B cell (primary cell): ENCODE data around the gene AGTRAP. TPM values are rescaled to one million over a fixed set of nuclear protein-coding genes. Genes with fewer than 3 reads are reported as not detected.

Source experiments
- ATAC-seq: fragments of 200-7000 bp; cut with Tn5 transposase; one replicate; pipeline ENCODE4 v1.10.0; 2021; ENCODE audit warnings: low read depth, mild to moderate bottlenecking, moderate number of reproducible peaks, moderate library complexity
- CTCF ChIA-PET: fragments of 350-600 bp; sonication (Branson Sonifier 250); formaldehyde crosslinking; loops from one replicate; lab custom pipeline; 2021; ENCODE audit warnings: antibody characterized with exemption, inconsistent platforms; lab: Charles Lee
- POLR2A ChIA-PET: fragments of 350-600 bp; sonication (Branson Sonifier 250); formaldehyde crosslinking; loops from one replicate; lab custom pipeline; 2021; ENCODE audit warnings: antibody characterized with exemption; lab: Charles Lee
- DNase-seq: peaks from one replicate; pipeline ENCODE4 v3.0.0; 2013
- H2AFZ ChIP-seq: 2 replicates; pipeline ENCODE4 v1.6.1; 2012; ENCODE audit warnings: mild to moderate bottlenecking, low read depth, low read length; ENCODE audit not compliant: insufficient read depth, poor library complexity, severe bottlenecking
- H3K27ac ChIP-seq, 2 donors: 1 replicate in 1 of 2; 2 replicates in 1 of 2; pipeline ENCODE4 v1.5.1; 2012 to 2013; ENCODE audit warnings: low read length in 2 of 2, mild to moderate bottlenecking in 2 of 2, moderate library complexity in 1 of 2
- H3K27me3 ChIP-seq, 4 experiments: fragments of 200-600 bp in 1 of 4; sonication (generic) in 1 of 4; replicated peaks in 1 of 4; 1 replicate in 2 of 4; 2 replicates in 2 of 4; pipeline versions ENCODE4 v1.6.1 to v1.7.0; 2013 to 2016; ENCODE audit warnings: low read length in 3 of 4, mild to moderate bottlenecking in 2 of 4, mixed read lengths in 1 of 4, moderate library complexity in 1 of 4; ENCODE audit not compliant: insufficient read depth in 4 of 4, control insufficient read depth in 3 of 4; ENCODE audit errors: control extremely low read depth in 1 of 4
- H3K36me3 ChIP-seq, 2 experiments: replicated peaks in 1 of 2; 1 replicate in 1 of 2; 2 replicates in 1 of 2; pipeline versions ENCODE4 v1.6.1 to v1.7.1; 2013; ENCODE audit warnings: low read length in 1 of 2; ENCODE audit not compliant: insufficient read depth in 2 of 2, control insufficient read depth in 1 of 2; ENCODE audit errors: control extremely low read depth in 1 of 2, extremely low read depth in 1 of 2
- H3K4me1 ChIP-seq, 2 donors: fragments of 200-600 bp in 1 of 2; sonication (generic) in 1 of 2; 1 replicate in 1 of 2; 2 replicates in 1 of 2; pipeline versions ENCODE4 v1.5.1 to v1.6.1; 2013 to 2017; ENCODE audit warnings: low read length in 2 of 2; ENCODE audit not compliant: control insufficient read depth in 2 of 2, insufficient read depth in 2 of 2
- H3K4me2 ChIP-seq: replicated peaks from 2 replicates; pipeline ENCODE3; 2012; ENCODE audit warnings: mild to moderate bottlenecking, low read depth, low read length; ENCODE audit not compliant: poor library complexity, severe bottlenecking
- H3K4me3 ChIP-seq, 5 experiments: fragments of 200-600 bp in 1 of 5; sonication (generic) in 1 of 5; 1 replicate in 3 of 5; 2 replicates in 2 of 5; pipeline versions ENCODE4 v1.5.1 to v1.7.0; 2011 to 2016; ENCODE audit warnings: low read length in 4 of 5, mild to moderate bottlenecking in 4 of 5, low read depth in 2 of 5, control low read depth in 1 of 5, moderate library complexity in 1 of 5; ENCODE audit not compliant: insufficient read depth in 1 of 5; ENCODE audit errors: control extremely low read depth in 1 of 5, extremely low read depth in 1 of 5
- H3K79me2 ChIP-seq: fragments of 200-600 bp; sonication (generic); one replicate; pipeline ENCODE4 v1.6.0; 2016; ENCODE audit warnings: low read length; ENCODE audit not compliant: control insufficient read depth, insufficient read depth
- H3K9ac ChIP-seq: fragments of 200-600 bp; sonication (generic); 2 replicates; pipeline ENCODE4 v1.6.1; 2017; ENCODE audit warnings: mild to moderate bottlenecking, low read length, moderate library complexity
- H3K9me3 ChIP-seq, 3 donors: one replicate each; pipeline versions ENCODE4 v1.6.1 to v1.7.1; 2013; ENCODE audit warnings: low read length in 2 of 3; ENCODE audit not compliant: control insufficient read depth in 2 of 3, insufficient read depth in 1 of 3; ENCODE audit errors: control extremely low read depth in 1 of 3
- H4K20me1 ChIP-seq: 2 replicates; pipeline ENCODE4 v1.6.0; 2012; ENCODE audit warnings: mild to moderate bottlenecking, low read length; ENCODE audit not compliant: insufficient read depth, control insufficient read depth, poor library complexity, severe bottlenecking
- H3K27ac Mint-ChIP-seq: one replicate; pipeline ENCODE4 v1.8.0; 2021; ENCODE audit warnings: mixed read lengths
- H3K27me3 Mint-ChIP-seq: one replicate; pipeline ENCODE4 v1.8.0; 2021; ENCODE audit warnings: mixed read lengths
- H3K4me1 Mint-ChIP-seq: one replicate; pipeline ENCODE4 v1.8.0; 2021; ENCODE audit warnings: mixed read lengths
- H3K4me3 Mint-ChIP-seq: one replicate; pipeline ENCODE4 v1.8.0; 2021; ENCODE audit warnings: mixed read lengths
- H3K9me3 Mint-ChIP-seq: one replicate; pipeline ENCODE4 v1.8.0; 2022; ENCODE audit warnings: mixed read lengths; ENCODE audit not compliant: insufficient read depth
- CTCF ChIP-seq: fragments of 200-600 bp; IDR thresholded peaks from one replicate; pipeline ENCODE4 v1.8.0; 2022; ENCODE audit warnings: antibody characterized with exemption, mild to moderate bottlenecking
- EZH2 ChIP-seq: IDR thresholded peaks from 2 replicates; pipeline ENCODE4 v1.6.1; 2012; ENCODE audit warnings: borderline replicate concordance, low read depth, mild to moderate bottlenecking, moderate library complexity, low read length; ENCODE audit not compliant: insufficient read depth, poor library complexity, severe bottlenecking
- WGBS: methylation state at CpG from one replicate; pipeline ENCODE4 v1.1.5; 2013; ENCODE audit warnings: missing lambda C conversion rate; ENCODE audit not compliant: insufficient coverage; 5-methylcytosine and 5-hydroxymethylcytosine counted together
- intact Hi-C: fragments of 100-400 bp; cut with micrococcal nuclease; formaldehyde crosslinking; loops from one replicate; pipeline ENCODE4 v1.10.0; 2022
- polyA plus RNA-seq: library from polyadenylated mRNA; depleted of rRNA; stranded (reverse); fragments of >200 nt; gene quantifications from 2 replicates; pipeline ENCODE4 v1.2.3, GENCODE V29; 2012
- total RNA-seq, 2 donors: library from RNA; stranded (reverse); fragments of 120-200 nt in 1 of 2; gene quantifications; 1 replicate in 1 of 2; 2 replicates in 1 of 2; pipeline versions ENCODE4 v1.2.3 to v1.2.4, GENCODE V29; 2013 to 2022

The AGTRAP gene
- total and polyA plus RNA-seq, 2 donors (not counting 1 experiment from before 2014, with no cell fraction given): 18.3 to 44.9 TPM

GRCh38 chr1:11706292-11706691, 29.6 kb upstream of the AGTRAP start:
- CTCF ChIA-PET: no interaction called here
- Histone ChIP-seq H3K27ac (no peak overlapping the region), H3K9me3 (no peaks in the 10 kb centered on the region), H4K20me1 (no peaks in the 10 kb centered on the region), H3K4me3 (no peak overlapping the region), H3K27me3 (peaks cover 0 to 9% (median 0%) of the 10 kb centered on the region in 4 experiments), H3K36me3 (no peaks in the 10 kb centered on the region), H3K9ac (no peak overlapping the region), H3K4me2 (no peak overlapping the region), H2AFZ (no peak overlapping the region), H3K79me2 (no peaks in the 10 kb centered on the region), H3K4me1 (no peaks in the 10 kb centered on the region)
- H3K4me3 Mint-ChIP-seq: no peak overlapping the region
- no peak for ATAC-seq
- H3K27me3 Mint-ChIP-seq: peaks cover 13% of the 10 kb centered on the region
- no peaks in the 10 kb centered on the region for H3K9me3 Mint-ChIP-seq
- intact Hi-C loops: no loop called here
- no peak for DNase-seq
- no peaks in the 10 kb centered on the region for H3K4me1 Mint-ChIP-seq
- 90% methylated on average over 14 of the region's 14 CpGs for WGBS
- no peak overlapping the region for H3K27ac Mint-ChIP-seq
- POLR2A ChIA-PET: no interaction called here
- TF ChIP-seq EZH2 (no peak), CTCF (no peak)

DNA sequence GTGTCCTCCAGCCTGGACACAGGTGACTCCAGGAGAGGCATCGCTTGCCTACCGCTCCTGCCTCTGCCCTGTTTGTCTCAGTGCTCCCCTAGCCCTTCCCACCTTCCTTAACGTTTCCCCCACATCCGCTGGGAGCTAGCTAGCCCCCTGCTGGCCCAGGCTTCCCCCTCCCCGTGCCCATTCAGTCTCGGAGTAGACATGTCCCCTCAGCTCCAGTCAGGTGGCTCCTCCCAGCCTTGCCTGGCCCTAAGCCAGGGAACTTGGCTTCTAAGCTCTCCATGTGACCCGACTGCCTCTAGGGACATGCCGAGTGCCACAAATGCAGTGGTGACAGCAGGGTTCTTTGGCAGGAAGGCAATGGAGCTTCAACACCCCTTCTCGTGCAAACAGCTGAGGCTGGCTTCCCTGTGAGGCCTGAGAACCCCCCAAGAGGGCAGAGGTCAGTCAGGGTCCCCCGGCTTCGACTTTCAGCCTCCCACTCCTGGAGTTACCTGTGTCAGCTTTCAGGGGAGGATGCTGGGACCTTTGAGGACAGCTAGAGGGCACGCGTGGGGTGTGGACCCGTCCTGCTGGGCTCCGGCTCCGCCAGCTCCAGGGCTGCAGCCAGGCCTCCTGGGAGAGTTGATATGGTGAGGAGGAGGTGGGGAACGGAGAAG, 28.2 kb upstream of the AGTRAP start:
- Histone ChIP-seq H2AFZ (no peak overlapping the region), H3K4me1 (no peaks in the 10 kb centered on the region), H3K4me2 (no peak overlapping the region), H3K4me3 (no peak overlapping the region), H4K20me1 (no peaks in the 10 kb centered on the region), H3K9ac (no peak overlapping the region), H3K27me3 (peaks cover 0 to 12% (median 0%) of the 10 kb centered on the region in 4 experiments), H3K36me3 (no peaks in the 10 kb centered on the region), H3K27ac (no peak overlapping the region), H3K79me2 (no peaks in the 10 kb centered on the region), H3K9me3 (no peaks in the 10 kb centered on the region)
- no peaks in the 10 kb centered on the region for H3K4me1 Mint-ChIP-seq
- POLR2A ChIA-PET: no interaction called here
- no peaks in the 10 kb centered on the region for H3K9me3 Mint-ChIP-seq
- WGBS: 51% methylated on average over 15 of the region's 17 CpGs
- peaks cover 13% of the 10 kb centered on the region for H3K27me3 Mint-ChIP-seq
- no peak for DNase-seq
- intact Hi-C loops: no loop called here
- TF ChIP-seq EZH2: no peak
- no peak for TF ChIP-seq CTCF
- CTCF ChIA-PET: interaction anchor here (0.9 to 2.2 kb wide), 2 partner anchors 12 to 57 kb away, joined by 3 to 7 read pairs; no protein-coding TSS in a partner anchor
- ATAC-seq: no peak
- H3K4me3 Mint-ChIP-seq: no peak overlapping the region
- H3K27ac Mint-ChIP-seq: no peak overlapping the region
